Renal cortex interstitium (tissue), 15 donors: ENCODE measurements around the gene SIGLEC5. TPM values are rescaled to one million over a fixed set of nuclear protein-coding genes. Genes with fewer than 3 reads are reported as not detected.
"Not testable (repeated sequence)": the region's sequence is repeated elsewhere in the genome, so short reads cannot be mapped to it uniquely, and the experiment has no call there.

Source experiments
- DNase-seq, 11 donors: peaks; one replicate each; pipeline ENCODE4 v3.0.0-alpha.2; 2013; ENCODE audit warnings: low read depth in 9 of 11, low spot score in 4 of 11; ENCODE audit errors: extremely low read depth in 1 of 11
- long read RNA-seq, 16 experiments: transcript quantifications; one replicate each; lab custom pipeline, GENCODE V29; 2026
- polyA plus RNA-seq, 3 donors: library from polyadenylated mRNA; unstranded; fragments of 120-200 nt; gene quantifications; one replicate each; pipeline ENCODE4 v1.2.1, GENCODE V29; 2013; ENCODE audit not compliant: insufficient read length in 3 of 3

SIGLEC5 gene, protein sequence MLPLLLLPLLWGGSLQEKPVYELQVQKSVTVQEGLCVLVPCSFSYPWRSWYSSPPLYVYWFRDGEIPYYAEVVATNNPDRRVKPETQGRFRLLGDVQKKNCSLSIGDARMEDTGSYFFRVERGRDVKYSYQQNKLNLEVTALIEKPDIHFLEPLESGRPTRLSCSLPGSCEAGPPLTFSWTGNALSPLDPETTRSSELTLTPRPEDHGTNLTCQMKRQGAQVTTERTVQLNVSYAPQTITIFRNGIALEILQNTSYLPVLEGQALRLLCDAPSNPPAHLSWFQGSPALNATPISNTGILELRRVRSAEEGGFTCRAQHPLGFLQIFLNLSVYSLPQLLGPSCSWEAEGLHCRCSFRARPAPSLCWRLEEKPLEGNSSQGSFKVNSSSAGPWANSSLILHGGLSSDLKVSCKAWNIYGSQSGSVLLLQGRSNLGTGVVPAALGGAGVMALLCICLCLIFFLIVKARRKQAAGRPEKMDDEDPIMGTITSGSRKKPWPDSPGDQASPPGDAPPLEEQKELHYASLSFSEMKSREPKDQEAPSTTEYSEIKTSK
- polyA plus RNA-seq = under 1 TPM in 2 of 3 donors, not detected in 1; 0.26 to 0.61 TPM
- long read RNA-seq, donor 1 = 0 reads
- long read RNA-seq, donor 2 = 0 reads
- long read RNA-seq, donor 3 = 0 reads
- long read RNA-seq, donor 4 = 0 reads
- long read RNA-seq, donor 5 = 0 reads
- long read RNA-seq, donor 6 = 0 reads
- long read RNA-seq, donor 7 = 0 reads
- long read RNA-seq, donor 8 = 0 reads
- long read RNA-seq, donor 9 = 0 reads
- long read RNA-seq, donor 10 = 0 reads
- long read RNA-seq, donor 11 = 0 reads
- long read RNA-seq, donor 12 = 0 reads
- long read RNA-seq, donor 13 = 0 reads
- long read RNA-seq, donor 14 = 0 reads
- long read RNA-seq, donor 15 = 0 reads
- long read RNA-seq, donor 16 = 0 reads

GRCh38 chr19:51630315-51630714 is at the start of gene SIGLEC5:
SIGLEC5 (minus strand) TSS chr19:51630401; CDS start chr19:51630335, 66 bp downstream.
- DNase-seq = not testable (repeated sequence)

DNA sequence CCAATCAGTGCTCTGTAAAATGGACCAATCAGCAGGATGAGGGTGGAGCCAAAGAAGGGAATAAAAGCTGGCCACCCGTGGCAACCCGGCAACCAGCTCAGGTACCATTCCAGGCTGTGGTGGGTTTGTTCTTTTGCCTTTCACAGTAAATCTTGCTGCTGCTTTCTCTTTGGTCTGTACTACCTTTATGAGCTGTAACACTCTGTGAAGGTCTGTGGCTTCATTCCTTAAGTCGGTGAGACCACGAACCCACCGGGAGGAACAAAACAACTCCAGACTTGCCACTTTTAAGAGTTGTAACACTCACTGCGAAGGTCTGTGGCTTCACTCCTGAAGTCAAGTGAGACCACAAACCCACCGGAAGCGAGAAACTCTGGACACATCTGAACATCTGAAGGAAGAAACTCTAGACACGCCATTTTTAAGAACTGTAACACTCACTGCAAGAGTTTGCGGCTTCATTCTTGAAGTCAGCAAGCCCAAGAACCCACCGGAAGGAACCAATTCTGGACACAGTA is 46.4 kb upstream of the SIGLEC5 start:
- DNase-seq = no peak

GRCh38 chr19:51675911-51676565 is 45.8 kb upstream of the SIGLEC5 start:
- not testable (repeated sequence) for DNase-seq

DNA sequence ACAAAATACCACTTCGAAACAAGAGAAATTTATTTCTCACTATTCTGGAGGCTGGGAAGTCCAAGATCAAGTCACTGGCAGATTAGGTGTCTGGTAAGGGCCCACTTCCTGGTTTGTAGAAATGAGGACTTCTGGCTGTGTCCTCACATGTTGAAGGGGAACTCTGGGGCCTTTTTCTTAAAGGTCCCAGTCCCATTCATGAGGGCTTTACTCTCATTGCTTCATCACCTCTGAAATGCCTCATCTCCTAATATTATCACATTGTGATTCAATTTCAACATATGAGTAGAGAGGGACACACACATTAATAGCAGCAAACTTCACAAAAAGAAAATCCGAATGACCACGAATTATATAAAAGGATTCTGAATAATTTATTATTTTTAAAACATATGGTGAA is 38.0 kb upstream of the SIGLEC5 start:
- DNase-seq = no peak

DNA sequence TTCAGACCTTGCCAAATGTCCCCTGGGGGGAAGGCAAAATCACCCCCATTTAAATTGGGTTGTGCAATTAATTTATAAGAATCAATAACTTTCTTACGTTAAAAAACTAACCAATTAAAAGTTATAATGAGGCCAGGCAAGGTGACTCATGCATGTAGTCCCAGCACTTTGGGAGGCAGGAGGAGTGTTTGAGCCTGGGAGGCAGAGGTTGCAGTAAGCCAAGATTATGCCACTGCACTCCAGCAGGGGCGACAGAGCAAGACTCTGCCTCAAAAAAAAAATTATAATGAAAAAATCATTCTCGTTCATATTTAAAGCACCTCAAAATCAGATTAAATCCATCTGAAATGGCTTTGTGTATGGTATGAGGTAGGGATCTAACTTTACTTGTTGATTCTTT is 34.8 kb upstream of the SIGLEC5 start:
- DNase-seq = no peak

DNA sequence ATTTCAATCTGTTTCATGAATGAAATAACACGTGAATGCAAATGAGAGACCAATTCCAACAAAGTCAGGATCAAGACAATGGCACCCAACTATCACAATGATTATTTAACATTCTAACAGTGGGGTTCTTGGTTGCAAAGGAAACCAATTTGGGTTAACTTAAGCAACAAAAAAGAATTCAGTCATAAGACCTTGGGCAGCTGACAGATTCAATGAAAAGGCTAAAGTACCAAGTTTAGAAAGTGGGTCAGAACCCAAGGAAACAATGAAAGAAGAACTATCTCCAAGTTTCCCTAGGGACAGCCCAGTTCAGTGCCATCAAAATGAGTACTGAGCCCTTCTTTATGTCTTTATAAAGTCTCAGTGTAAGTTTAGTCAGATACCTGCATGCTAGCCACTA is 33.9 kb upstream of the SIGLEC5 start:
- DNase-seq = no peak

DNA sequence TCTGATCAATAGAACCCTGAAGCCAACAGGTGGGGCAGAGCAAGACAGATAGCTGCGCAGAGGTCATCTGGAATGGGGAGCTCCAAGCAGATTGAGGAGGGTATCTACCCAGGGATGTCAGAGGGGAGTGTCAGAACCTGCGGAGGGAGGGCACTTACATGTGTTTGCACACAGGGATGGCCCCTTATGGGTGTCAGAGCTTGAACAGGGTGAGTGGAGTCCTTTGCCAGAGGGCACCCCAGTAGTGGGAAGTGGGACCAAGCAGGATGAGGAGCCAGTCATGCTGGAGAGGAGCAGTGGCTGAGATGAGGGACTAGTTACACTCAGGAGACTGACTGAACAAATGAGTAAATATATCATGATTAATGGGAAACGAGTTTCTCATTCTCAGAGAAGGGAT is 33.4 kb upstream of the SIGLEC5 start:
- no peak for DNase-seq

- peak; percentile 57 to 84 (median 71) for DNase-seq
Observed at GRCh38 chr19:51660975-51661600, 30.9 kb upstream of the SIGLEC5 start.

DNA sequence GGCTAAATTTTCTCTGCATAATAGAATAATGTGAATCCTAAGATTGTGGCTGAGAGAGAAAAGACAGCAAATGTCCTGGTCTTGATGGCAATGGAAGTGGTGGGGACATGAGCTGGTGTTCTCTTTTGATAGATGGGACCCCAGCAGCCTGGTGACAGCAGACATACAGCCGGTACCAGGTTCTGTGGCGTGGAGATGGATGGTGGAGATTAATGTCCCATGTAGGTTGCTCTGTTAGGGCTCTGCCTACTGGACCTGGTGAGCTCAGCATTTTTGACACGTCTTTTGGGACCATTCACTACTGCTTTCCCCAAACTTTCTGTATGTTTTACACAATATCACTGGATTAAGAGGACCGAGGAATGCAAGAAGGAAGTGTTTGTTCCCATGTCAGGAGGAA is 24.6 kb upstream of the SIGLEC5 start:
- no peak for DNase-seq

DNA sequence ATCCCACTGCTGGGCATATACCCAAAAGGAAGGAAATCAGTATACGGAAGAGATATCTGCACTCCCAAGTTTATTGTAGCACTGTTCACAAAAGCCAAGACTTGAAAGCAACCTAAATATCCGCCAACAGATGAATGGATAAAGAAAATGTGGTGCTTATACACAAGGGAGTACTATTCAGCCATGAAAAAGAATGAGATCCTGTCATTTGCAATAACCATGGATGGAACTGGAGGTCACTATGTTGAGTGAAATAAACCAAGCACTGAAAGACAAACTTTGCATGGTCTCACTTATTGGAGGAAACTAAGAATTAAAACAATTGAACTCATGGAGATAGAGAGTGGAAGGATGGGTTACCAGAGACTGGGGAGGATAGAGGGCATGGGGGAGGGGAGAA is 23.0 kb upstream of the SIGLEC5 start:
- no peak for DNase-seq

DNA sequence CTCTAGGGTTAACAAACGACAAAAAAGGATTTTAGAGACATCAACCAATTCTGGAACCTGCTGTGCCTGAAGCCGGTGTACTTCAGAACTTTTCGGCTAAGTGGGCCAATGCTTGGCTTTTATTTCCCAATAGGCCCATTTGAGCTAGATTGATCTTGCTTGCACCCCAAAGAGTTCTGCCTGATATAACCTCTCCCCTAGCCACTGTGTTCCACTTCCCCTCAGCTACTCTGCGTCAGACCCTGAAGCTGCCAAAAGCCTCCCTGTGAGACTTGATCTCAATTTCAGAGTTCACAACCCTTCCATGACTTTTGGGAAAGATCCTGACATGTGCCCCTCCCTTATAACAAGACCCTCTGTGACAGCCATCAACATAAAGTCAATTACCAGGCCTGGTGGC is 22.1 kb upstream of the SIGLEC5 start:
- DNase-seq = no peak

- DNase-seq = no peak
Observed at GRCh38 chr19:51651216-51651846, 21.1 kb upstream of the SIGLEC5 start.

DNA sequence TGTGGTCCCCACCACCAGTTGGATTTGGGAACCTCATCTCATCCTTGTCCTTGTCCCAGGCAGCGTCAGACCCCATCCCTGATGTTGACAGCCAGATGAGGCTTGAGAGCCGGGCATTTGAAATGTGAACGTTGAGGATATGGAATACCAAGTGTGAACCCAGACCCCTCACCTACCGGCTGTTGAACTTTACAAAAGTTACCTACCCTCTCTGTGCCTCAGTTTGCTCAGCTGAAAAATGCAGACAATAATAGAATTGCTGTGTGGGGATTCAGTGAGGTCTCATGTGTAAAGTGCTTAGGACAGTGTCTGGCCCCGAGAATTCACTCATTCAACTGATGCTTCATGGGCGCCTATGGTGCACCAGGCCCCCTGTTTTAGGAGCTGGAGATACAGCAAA is 17.1 kb upstream of the SIGLEC5 start:
- no peak for DNase-seq

- DNase-seq = not testable (repeated sequence)
Observed at GRCh38 chr19:51646730-51647129, 16.5 kb upstream of the SIGLEC5 start, which contains the start of gene SIGLEC14. SIGLEC14 (minus strand) TSS chr19:51646825; CDS start chr19:51646759, 66 bp downstream.

DNA sequence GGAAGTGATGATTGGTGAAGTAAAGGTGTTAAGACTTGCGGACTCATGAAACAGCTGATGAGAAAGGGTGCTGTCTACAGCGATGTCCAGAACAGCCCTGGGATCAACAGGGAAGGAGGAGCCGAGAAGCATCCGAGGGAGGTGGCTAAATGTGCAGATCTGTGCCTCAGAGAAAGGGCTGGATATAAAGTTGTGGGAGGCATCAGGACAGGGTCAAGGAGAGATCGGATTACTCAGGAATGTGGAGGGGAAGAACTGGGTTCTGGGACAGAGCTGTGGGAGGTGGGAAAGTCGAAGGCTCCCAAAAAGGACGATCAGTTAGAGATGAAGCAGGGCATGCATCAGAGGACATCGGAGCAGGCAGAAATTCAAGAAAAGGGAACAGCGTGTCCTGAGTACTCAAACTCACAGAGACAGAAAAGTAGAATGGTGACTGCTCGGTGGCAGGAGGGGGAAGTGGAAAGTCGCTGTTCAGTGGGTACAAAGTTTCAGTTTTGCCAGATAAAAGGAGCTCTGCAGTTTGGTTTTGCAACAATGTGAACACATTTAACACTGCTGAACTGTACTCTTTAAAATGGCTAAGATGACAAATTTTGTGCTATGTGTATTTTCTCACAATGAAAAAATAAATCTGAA is 14.6 kb upstream of the SIGLEC5 start:
- DNase-seq = peak in 2 of 11 donors; percentile 3 to 14

- DNase-seq = no peak
Observed at GRCh38 chr19:51641648-51642047, 11.4 kb upstream of the SIGLEC5 start.

GRCh38 chr19:51640386-51640785 is 10.2 kb upstream of the SIGLEC5 start:
- no peak for DNase-seq

DNA sequence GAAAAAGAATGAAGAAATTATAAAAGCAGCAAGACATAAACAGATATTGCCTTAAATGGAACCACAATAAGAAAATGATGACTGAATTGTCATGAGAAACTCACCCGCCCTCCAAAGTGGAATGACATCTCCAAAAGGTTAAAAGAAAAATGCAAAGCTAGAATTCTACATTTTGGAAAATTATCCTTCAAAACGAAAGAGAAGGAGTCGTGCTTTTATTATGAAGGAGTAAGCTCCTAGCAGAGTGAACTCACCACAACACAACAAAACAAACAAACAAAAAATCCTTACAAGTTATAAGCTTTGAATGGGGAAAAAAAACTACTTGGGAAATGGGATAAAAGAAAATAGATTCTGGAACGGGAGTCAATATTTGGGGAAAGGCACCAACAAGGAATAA is 9.7 kb upstream of the SIGLEC5 start:
- no peak for DNase-seq
